Measurements from ENCODE around the gene ABCC11.

- TF ChIP-seq, protein P1, sequence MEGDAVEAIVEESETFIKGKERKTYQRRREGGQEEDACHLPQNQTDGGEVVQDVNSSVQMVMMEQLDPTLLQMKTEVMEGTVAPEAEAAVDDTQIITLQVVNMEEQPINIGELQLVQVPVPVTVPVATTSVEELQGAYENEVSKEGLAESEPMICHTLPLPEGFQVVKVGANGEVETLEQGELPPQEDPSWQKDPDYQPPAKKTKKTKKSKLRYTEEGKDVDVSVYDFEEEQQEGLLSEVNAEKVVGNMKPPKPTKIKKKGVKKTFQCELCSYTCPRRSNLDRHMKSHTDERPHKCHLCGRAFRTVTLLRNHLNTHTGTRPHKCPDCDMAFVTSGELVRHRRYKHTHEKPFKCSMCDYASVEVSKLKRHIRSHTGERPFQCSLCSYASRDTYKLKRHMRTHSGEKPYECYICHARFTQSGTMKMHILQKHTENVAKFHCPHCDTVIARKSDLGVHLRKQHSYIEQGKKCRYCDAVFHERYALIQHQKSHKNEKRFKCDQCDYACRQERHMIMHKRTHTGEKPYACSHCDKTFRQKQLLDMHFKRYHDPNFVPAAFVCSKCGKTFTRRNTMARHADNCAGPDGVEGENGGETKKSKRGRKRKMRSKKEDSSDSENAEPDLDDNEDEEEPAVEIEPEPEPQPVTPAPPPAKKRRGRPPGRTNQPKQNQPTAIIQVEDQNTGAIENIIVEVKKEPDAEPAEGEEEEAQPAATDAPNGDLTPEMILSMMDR (IDR thresholded peaks at IDR 0.05) = no peak
- TF ChIP-seq POLR2AphosphoS5 (IDR thresholded peaks at IDR 0.05; ENCODE audit: insufficient read depth in 1 of 2, low read depth in 1 of 2) (no peak), POLR2A (IDR thresholded peaks at IDR 0.05) (no peak)
Observed at GRCh38 chr16:48287239-48287638, 39.9 kb upstream of the ABCC11 start.

All from vagina (tissue), 2 donors.